Gastroesophageal sphincter (tissue), 4 donors: ENCODE data around the gene ROS1. TPM values are rescaled to one million over a fixed set of nuclear protein-coding genes. Genes with fewer than 3 reads are reported as not detected.

Experiments
- ATAC-seq: fragments of 150-250 bp; one replicate; pipeline ENCODE4 v1.9.1; 2016; ENCODE audit warnings: mild to moderate bottlenecking, moderate library complexity
- H3K27ac ChIP-seq, 4 donors: fragments of 200-600 bp; sonication (generic) in 3 of 4; 1 replicate in 3 of 4; 2 replicates in 1 of 4; pipeline ENCODE4 v1.5.1; 2016 to 2019
- H3K27me3 ChIP-seq: fragments of 200-600 bp; sonication (generic); one replicate; pipeline ENCODE4 v1.5.1; 2019
- H3K36me3 ChIP-seq, 2 donors: fragments of 200-600 bp; sonication (generic); one replicate each; pipeline ENCODE4 v1.5.1; 2019; ENCODE audit warnings: control low read depth in 1 of 2
- H3K4me1 ChIP-seq, 3 donors: fragments of 200-600 bp; sonication (generic); 1 replicate in 2 of 3; 2 replicates in 1 of 3; pipeline ENCODE4 v1.5.1; 2016 to 2019; ENCODE audit warnings: control low read depth in 2 of 3
- H3K4me3 ChIP-seq, 2 donors: fragments of 200-600 bp; sonication (generic); one replicate each; pipeline ENCODE4 v1.5.1; 2019; ENCODE audit warnings: mild to moderate bottlenecking in 1 of 2, moderate library complexity in 1 of 2
- H3K9me3 ChIP-seq, 3 donors: fragments of 200-600 bp; sonication (generic); one replicate each; pipeline ENCODE4 v1.5.1; 2017 to 2019; ENCODE audit warnings: control low read depth in 2 of 3
- CTCF ChIP-seq, 4 experiments: fragments of 200-600 bp in 2 of 4; fragments of 450-650 bp in 2 of 4; sonication (generic) in 1 of 4; IDR thresholded peaks; one replicate each; pipeline ENCODE4 v1.5.1; 2017 to 2019; ENCODE audit warnings: antibody characterized with exemption in 4 of 4, mild to moderate bottlenecking in 2 of 4, moderate library complexity in 2 of 4
- EP300 ChIP-seq: sonication (generic); formaldehyde crosslinking; IDR thresholded peaks from one replicate; pipeline ENCODE4 v1.6.1; 2017; ENCODE audit warnings: antibody characterized with exemption, mild to moderate bottlenecking
- POLR2A ChIP-seq, 2 donors: fragments of 450-650 bp; IDR thresholded peaks; one replicate each; pipeline ENCODE4 v1.6.1; 2017; ENCODE audit warnings: antibody characterized with exemption in 2 of 2, mild to moderate bottlenecking in 2 of 2, moderate library complexity in 1 of 2
- POLR2AphosphoS5 ChIP-seq: sonication (generic); formaldehyde crosslinking; IDR thresholded peaks from one replicate; pipeline ENCODE4 v1.6.1; 2017; ENCODE audit warnings: antibody characterized with exemption
- WGBS, 2 donors: methylation state at CpG; one replicate each; pipeline ENCODE4 v1.1.5; 2018; ENCODE audit warnings: low coverage in 1 of 2; 5-methylcytosine and 5-hydroxymethylcytosine counted together
- total RNA-seq, 4 donors: library from RNA; depleted of rRNA; stranded (reverse); fragments of >200 nt; gene quantifications; one replicate each; pipeline ENCODE4 v1.1.0, GENCODE V29; 2016

Gene ROS1
- total RNA-seq, 4 donors from 2014 or later: 0.13 TPM; not detected in 3

- Histone ChIP-seq H3K9me3 (no peaks in the 10 kb centered on the region), H3K36me3 (no peaks in the 10 kb centered on the region), H3K27me3 (no peaks in the 10 kb centered on the region), H3K27ac (no peak overlapping the region), H3K4me3 (no peak overlapping the region), H3K4me1 (no peaks in the 10 kb centered on the region)
- WGBS, 2 donors: 60 to 70% methylated on average over 1 of the region's 1 CpG
- no peak for TF ChIP-seq POLR2A (IDR thresholded peaks at IDR 0.05)
- no peak for TF ChIP-seq CTCF (IDR thresholded peaks at IDR 0.05)
- TF ChIP-seq POLR2AphosphoS5: no peak
- no peak for TF ChIP-seq EP300
- no peak for ATAC-seq
Observed at GRCh38 chr6:117326396-117326795, 99.3 kb downstream of the ROS1 start.

- no peak for ATAC-seq
- Histone ChIP-seq H3K27me3 (no peaks in the 10 kb centered on the region), H3K36me3 (no peaks in the 10 kb centered on the region), H3K4me3 (no peak overlapping the region), H3K27ac (no peak overlapping the region), H3K4me1 (no peaks in the 10 kb centered on the region), H3K9me3 (no peaks in the 10 kb centered on the region)
- 30 to 47% methylated on average over 4 of the region's 4 CpGs for WGBS, 2 donors
- TF ChIP-seq EP300 (no peak), POLR2AphosphoS5 (no peak), CTCF (IDR thresholded peaks at IDR 0.05) (peak in 1 of 4 experiments; percentile 5), POLR2A (IDR thresholded peaks at IDR 0.05) (no peak)
Observed at GRCh38 chr6:117317261-117317660, 108.5 kb downstream of the ROS1 start.

- no peak overlapping the region for H3K4me3 ChIP-seq
- H3K36me3 ChIP-seq: no peaks in the 10 kb centered on the region
- no peaks in the 10 kb centered on the region for H3K4me1 ChIP-seq
- no peaks in the 10 kb centered on the region for H3K27me3 ChIP-seq
- no peaks in the 10 kb centered on the region for H3K9me3 ChIP-seq
- 63 to 67% methylated on average over 1 of the region's 1 CpG for WGBS, 2 donors
- no peak overlapping the region for H3K27ac ChIP-seq
- ATAC-seq: no peak
- TF ChIP-seq POLR2AphosphoS5: no peak
- TF ChIP-seq EP300: no peak
- no peak for TF ChIP-seq CTCF (IDR thresholded peaks at IDR 0.05)
- TF ChIP-seq POLR2A (IDR thresholded peaks at IDR 0.05): no peak
Observed at GRCh38 chr6:117311726-117312125, 114.0 kb downstream of the ROS1 start.

GRCh38 chr6:117311310-117311709 lies 114.4 kb downstream of the ROS1 start:
- no peaks in the 10 kb centered on the region for H3K27me3 ChIP-seq
- no peaks in the 10 kb centered on the region for H3K4me1 ChIP-seq
- 74 to 76% methylated on average over 3 of the region's 3 CpGs for WGBS, 2 donors
- no peaks in the 10 kb centered on the region for H3K36me3 ChIP-seq
- no peak for ATAC-seq
- H3K9me3 ChIP-seq: no peaks in the 10 kb centered on the region
- H3K4me3 ChIP-seq: no peak overlapping the region
- H3K27ac ChIP-seq: no peak overlapping the region
- TF ChIP-seq CTCF (IDR thresholded peaks at IDR 0.05): no peak
- no peak for TF ChIP-seq POLR2AphosphoS5

GRCh38 chr6:117309611-117310010 lies 116.1 kb downstream of the ROS1 start:
- no peaks in the 10 kb centered on the region for H3K27me3 ChIP-seq
- no peak for ATAC-seq
- no peak overlapping the region for H3K27ac ChIP-seq
- no peaks in the 10 kb centered on the region for H3K4me1 ChIP-seq
- H3K9me3 ChIP-seq: no peaks in the 10 kb centered on the region
- no peaks in the 10 kb centered on the region for H3K36me3 ChIP-seq
- TF ChIP-seq POLR2A (IDR thresholded peaks at IDR 0.05): no peak
- TF ChIP-seq CTCF (IDR thresholded peaks at IDR 0.05): no peak
- no peak for TF ChIP-seq POLR2AphosphoS5
- no peak for TF ChIP-seq EP300
- H3K4me3 ChIP-seq: no peak overlapping the region
